WERI-Rb-1 (cell line): Measurements from ENCODE around the gene PFKL.
A peak's percentile ranks its signal among the peaks of the same experiment; 100 is the strongest.

Experiments
- DNase-seq: peaks from one replicate; pipeline ENCODE4 v3.0.0-alpha.2; 2020
- H3K27ac ChIP-seq: fragments of 250-450 bp; sonication (Bioruptor Pico); 2 replicates; pipeline ENCODE4 v1.5.1; 2020; ENCODE audit warnings: mild to moderate bottlenecking, moderate library complexity
- H3K27me3 ChIP-seq: fragments of 250-450 bp; sonication (Bioruptor Pico); 2 replicates; pipeline ENCODE4 v1.5.1; 2021; ENCODE audit warnings: mild to moderate bottlenecking, low read depth, moderate library complexity; ENCODE audit not compliant: insufficient read depth, severe bottlenecking
- H3K36me3 ChIP-seq: fragments of 250-450 bp; sonication (Bioruptor Pico); 2 replicates; pipeline ENCODE4 v1.5.1; 2020; ENCODE audit warnings: mild to moderate bottlenecking, moderate library complexity
- H3K4me3 ChIP-seq: 2 replicates; pipeline ENCODE4 v1.5.1; 2011; ENCODE audit warnings: low read depth, mild to moderate bottlenecking, control low read depth, low read length
- H3K9me3 ChIP-seq: fragments of 250-450 bp; sonication (Bioruptor Pico); 2 replicates; pipeline ENCODE4 v1.5.1; 2021; ENCODE audit warnings: mild to moderate bottlenecking, moderate library complexity; ENCODE audit not compliant: severe bottlenecking
- TF ChIP-seq, protein P1 (sequence below): IDR thresholded peaks from 2 replicates; pipeline ENCODE4 v1.5.1; 2011; ENCODE audit warnings: low read depth, mild to moderate bottlenecking, control low read depth, inconsistent platforms, low read length

Gene PFKL

DNA sequence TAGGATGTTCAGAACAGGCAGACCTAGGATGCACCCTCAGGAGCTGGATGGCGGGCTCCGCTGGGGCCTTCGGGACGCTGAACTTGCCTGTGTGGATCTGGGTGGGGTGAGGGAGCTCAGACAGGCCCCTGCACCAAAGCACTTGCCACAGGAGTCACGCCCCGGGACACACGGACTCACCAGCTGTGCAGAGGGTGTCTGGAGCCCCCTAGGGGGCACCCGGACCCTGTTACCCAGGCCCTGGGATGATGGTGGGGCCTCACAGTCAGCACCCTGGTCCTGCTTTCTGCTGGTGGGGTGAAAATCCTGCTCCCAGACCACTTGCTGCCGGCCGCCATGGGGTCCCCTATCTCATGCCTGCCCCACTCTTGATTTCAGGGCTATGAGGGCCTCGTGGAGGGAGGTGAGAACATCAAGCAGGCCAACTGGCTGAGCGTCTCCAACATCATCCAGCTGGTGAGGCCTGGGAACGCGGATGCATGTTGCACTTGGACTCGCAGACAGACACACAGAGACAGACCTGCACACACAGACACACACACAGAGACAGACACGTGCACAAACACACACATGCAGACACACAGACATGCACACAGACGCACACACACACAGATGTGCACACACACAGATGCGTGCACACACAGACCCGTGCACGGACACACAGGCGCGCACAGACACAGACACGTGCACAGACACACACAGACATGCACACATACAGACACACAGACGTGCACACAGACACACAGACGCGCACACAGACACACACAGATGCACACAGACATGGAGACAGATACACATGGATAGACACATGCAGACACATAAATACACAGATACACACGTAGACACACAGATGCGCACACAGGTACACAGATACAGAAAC, 11.0 kb downstream of the PFKL start:
- H3K27me3 ChIP-seq = no peaks in the 10 kb centered on the region
- TF ChIP-seq, protein P1, sequence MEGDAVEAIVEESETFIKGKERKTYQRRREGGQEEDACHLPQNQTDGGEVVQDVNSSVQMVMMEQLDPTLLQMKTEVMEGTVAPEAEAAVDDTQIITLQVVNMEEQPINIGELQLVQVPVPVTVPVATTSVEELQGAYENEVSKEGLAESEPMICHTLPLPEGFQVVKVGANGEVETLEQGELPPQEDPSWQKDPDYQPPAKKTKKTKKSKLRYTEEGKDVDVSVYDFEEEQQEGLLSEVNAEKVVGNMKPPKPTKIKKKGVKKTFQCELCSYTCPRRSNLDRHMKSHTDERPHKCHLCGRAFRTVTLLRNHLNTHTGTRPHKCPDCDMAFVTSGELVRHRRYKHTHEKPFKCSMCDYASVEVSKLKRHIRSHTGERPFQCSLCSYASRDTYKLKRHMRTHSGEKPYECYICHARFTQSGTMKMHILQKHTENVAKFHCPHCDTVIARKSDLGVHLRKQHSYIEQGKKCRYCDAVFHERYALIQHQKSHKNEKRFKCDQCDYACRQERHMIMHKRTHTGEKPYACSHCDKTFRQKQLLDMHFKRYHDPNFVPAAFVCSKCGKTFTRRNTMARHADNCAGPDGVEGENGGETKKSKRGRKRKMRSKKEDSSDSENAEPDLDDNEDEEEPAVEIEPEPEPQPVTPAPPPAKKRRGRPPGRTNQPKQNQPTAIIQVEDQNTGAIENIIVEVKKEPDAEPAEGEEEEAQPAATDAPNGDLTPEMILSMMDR = 0 out of 2 replicates have a peak, but pooled peaks have one; percentile 14
- no peaks in the 10 kb centered on the region for H3K9me3 ChIP-seq
- peaks cover 82% of the 10 kb centered on the region for H3K36me3 ChIP-seq
- no peak overlapping the region for H3K4me3 ChIP-seq
- H3K27ac ChIP-seq = no peak overlapping the region
- no peak for DNase-seq

DNA sequence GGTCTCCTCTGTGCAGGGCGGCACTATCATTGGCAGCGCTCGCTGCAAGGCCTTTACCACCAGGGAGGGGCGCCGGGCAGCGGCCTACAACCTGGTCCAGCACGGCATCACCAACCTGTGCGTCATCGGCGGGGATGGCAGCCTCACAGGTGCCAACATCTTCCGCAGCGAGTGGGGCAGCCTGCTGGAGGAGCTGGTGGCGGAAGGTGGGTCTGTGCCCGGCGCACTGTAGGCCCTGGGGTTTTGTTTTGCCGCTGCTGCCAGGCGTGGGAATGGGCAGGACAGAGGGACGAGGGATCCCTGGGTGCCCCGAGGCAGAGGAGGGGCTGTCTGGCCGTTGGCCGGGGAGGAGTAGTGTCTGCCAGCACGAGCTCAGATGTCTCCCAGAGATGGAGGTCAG, 12.2 kb downstream of the PFKL start:
- no peak overlapping the region for H3K4me3 ChIP-seq
- no peaks in the 10 kb centered on the region for H3K27me3 ChIP-seq
- no peaks in the 10 kb centered on the region for H3K9me3 ChIP-seq
- TF ChIP-seq, protein P1 = no peak
- no peak overlapping the region for H3K27ac ChIP-seq
- peaks cover 84% of the 10 kb centered on the region for H3K36me3 ChIP-seq
- no peak for DNase-seq

DNA sequence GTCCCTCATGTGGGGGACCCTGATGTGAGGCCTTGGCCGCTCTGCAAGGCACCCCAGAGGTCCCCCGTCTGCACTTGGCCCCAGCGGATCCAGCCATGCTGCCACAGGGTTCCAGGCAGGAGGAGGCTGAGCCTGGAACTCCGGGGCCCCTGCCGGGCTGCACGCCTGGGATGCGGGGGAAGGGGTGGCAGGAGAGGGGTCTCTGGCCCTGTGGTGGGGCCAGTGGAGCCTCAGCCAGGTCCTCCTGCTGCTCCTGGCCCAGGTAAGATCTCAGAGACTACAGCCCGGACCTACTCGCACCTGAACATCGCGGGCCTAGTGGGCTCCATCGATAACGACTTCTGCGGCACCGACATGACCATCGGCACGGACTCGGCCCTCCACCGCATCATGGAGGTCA, 12.9 kb downstream of the PFKL start:
- no peak overlapping the region for H3K4me3 ChIP-seq
- TF ChIP-seq, protein P1 = no peak
- no peaks in the 10 kb centered on the region for H3K9me3 ChIP-seq
- H3K27me3 ChIP-seq = no peaks in the 10 kb centered on the region
- no peak overlapping the region for H3K27ac ChIP-seq
- peaks cover 87% of the 10 kb centered on the region for H3K36me3 ChIP-seq
- DNase-seq = no peak

DNA sequence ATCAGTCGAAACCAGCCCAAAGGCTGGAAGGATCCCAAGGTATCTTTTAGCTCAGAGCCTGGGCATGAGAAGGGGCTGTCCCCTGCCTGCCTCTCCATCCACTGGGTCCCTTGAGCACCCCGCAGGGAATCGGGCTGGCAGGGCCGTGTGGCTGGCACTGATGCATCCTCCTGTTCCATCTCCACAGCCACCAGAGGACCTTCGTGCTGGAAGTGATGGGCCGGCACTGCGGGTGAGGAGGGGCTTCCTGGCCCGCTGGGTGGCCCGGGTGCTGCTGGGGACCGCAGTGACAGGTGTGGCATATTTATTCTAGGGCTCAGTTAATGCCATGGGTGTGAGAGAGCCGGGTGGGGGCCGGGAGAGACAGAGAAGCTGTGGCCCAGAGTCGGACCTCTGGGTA, 13.6 kb downstream of the PFKL start:
- TF ChIP-seq, protein P1 = no peak
- H3K36me3 ChIP-seq = peaks cover 86% of the 10 kb centered on the region
- no peaks in the 10 kb centered on the region for H3K9me3 ChIP-seq

DNA sequence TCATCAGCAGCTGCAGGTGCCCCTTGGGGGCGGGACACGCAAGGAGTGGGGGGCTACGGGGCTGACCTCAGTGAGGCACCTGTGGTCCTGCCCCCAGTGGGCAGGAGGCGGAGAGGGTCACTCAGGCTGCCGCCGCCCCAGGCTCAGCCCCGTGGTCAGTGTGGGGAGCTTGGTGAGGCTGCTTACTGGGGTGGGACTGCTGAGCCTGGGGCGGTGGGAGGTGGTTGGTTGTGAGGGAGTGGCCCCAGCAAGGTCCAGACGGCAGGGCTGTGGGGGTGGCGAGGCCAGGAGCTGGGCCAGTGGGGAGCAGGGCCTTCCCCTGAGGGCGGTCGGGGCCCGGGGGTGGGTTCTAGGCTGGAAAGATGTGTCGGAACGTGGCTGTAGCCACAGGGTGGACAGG, 14.3 kb downstream of the PFKL start:
- H3K4me3 ChIP-seq = no peak overlapping the region
- H3K27ac ChIP-seq = no peak overlapping the region
- H3K27me3 ChIP-seq = no peaks in the 10 kb centered on the region
- DNase-seq = no peak
- H3K9me3 ChIP-seq = no peaks in the 10 kb centered on the region
- TF ChIP-seq, protein P1 = no peak
- peaks cover 93% of the 10 kb centered on the region for H3K36me3 ChIP-seq

More for the DNA sequence above, 13.6 kb downstream of the PFKL start:
- DNase-seq = no peak
- Histone ChIP-seq H3K27ac (no peak overlapping the region), H3K4me3 (no peak overlapping the region), H3K27me3 (no peaks in the 10 kb centered on the region)
